Measurements from ENCODE around the gene NCCRP1. TPM values are rescaled to one million over a fixed set of nuclear protein-coding genes. Genes with fewer than 3 reads are reported as not detected.

Gene NCCRP1
- total and polyA plus RNA-seq, 10 donors: 0.12 to 1.7 (median 0.19) TPM; not detected in 5

DNA sequence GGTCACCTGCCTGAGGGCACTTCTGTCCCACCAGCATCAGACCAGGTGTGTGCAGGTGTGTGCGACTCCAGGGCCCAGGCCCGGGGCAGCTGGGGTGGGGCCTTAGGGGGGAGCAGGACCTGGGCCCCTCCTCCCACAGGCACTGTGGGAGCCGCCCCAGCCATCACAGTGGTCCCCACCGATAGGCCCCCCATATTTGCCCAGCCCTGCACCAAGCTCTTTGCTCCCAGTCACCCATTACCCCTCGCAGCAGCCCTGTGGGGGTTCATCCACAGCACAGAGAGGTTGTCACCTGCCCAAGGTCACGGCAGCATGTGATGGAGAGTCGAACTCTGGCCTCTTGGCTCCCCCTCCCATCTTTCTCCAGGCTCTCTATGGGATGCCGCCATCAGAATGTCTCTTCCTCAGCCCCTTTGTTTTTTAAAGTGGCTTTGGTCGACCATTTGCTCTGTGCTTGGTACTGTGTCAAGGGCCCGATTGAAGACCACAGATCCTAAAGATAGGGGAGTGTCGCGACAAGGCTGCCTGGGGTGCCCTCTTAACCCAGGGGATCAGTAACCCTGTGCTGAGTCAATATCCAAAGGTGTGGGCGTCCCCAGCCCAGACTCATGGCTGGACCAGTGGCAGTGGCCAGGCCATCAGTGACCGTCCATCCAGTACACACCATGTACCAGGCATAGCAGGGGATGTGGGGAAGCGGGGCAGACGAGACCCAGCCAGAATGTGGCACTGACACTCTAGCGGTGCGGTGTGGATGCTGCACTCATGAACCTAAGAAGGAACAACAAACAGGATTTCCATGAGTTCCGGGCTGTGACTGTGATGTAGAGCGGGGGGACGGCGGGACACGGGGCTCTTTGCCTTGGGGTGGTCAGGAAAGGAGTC, 28.3 kb upstream of the NCCRP1 start:
- Histone ChIP-seq H3K27me3 (replicated peaks in 1 of 7) (no peaks in the 10 kb centered on the region), H3K4me3 (no peak overlapping the region), H3K36me3 (peaks cover 0 to 57% (median 29%) of the 10 kb centered on the region in 6 donors), H3K27ac (no peak overlapping the region), H3K4me1 (peaks cover 0 to 22% (median 14%) of the 10 kb centered on the region in 6 donors), H3K9me3 (no peaks in the 10 kb centered on the region)
- no peak for DNase-seq
- intact Hi-C loops (cut with DNase I; ENCODE audit: low total_unique reads): no loop called here
- TF ChIP-seq POLR2A (IDR thresholded peaks at IDR 0.05) (no peak), POLR2AphosphoS5 (IDR thresholded peaks at IDR 0.05) (no peak)
- TF ChIP-seq, protein P1, sequence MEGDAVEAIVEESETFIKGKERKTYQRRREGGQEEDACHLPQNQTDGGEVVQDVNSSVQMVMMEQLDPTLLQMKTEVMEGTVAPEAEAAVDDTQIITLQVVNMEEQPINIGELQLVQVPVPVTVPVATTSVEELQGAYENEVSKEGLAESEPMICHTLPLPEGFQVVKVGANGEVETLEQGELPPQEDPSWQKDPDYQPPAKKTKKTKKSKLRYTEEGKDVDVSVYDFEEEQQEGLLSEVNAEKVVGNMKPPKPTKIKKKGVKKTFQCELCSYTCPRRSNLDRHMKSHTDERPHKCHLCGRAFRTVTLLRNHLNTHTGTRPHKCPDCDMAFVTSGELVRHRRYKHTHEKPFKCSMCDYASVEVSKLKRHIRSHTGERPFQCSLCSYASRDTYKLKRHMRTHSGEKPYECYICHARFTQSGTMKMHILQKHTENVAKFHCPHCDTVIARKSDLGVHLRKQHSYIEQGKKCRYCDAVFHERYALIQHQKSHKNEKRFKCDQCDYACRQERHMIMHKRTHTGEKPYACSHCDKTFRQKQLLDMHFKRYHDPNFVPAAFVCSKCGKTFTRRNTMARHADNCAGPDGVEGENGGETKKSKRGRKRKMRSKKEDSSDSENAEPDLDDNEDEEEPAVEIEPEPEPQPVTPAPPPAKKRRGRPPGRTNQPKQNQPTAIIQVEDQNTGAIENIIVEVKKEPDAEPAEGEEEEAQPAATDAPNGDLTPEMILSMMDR (IDR thresholded peaks at IDR 0.05 in 8 of 11, conservative IDR thresholded peaks at IDR 0.05 in 3 of 11): no peak
- 86 to 95% (median 92%) methylated on average over 20 to 23 of the region's 23 CpGs for WGBS, 5 donors

DNA sequence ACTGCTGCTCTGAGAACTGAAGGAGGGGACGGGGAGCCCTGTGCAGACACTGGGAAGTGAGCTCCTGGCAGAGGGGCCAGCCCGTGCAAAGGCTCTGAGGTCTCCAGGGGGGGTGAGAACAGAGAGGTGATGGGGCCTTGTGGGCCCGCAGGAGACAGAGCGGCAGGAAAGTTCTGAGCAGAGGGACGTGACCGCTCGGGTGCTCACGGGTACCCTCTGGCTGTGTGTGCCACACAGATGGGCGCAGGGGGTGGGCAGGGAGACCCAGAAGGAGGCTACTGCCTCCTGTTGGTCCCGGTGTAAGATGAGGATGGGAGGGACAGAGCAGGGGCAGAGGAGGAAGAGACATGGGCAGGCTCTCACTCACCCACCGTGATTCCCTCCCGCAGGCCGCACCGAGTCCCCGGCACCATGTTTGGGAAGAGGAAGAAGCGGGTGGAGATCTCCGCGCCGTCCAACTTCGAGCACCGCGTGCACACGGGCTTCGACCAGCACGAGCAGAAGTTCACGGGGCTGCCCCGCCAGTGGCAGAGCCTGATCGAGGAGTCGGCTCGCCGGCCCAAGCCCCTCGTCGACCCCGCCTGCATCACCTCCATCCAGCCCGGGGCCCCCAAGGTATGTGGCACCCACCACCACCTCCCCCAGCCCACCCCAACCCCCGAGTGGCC, 27.5 kb upstream of the NCCRP1 start:
- no peak overlapping the region for H3K4me3 ChIP-seq
- no peak for TF ChIP-seq POLR2AphosphoS5 (IDR thresholded peaks at IDR 0.05)
- TF ChIP-seq, protein P1 (IDR thresholded peaks at IDR 0.05 in 8 of 11, conservative IDR thresholded peaks at IDR 0.05 in 3 of 11): no peak
- no peak for TF ChIP-seq POLR2A (IDR thresholded peaks at IDR 0.05)
- H3K27me3 ChIP-seq (replicated peaks in 1 of 7): no peaks in the 10 kb centered on the region
- no peak for DNase-seq
- H3K9me3 ChIP-seq: no peaks in the 10 kb centered on the region
- no peak overlapping the region for H3K27ac ChIP-seq
- WGBS, 5 donors: 89 to 96% (median 92%) methylated on average over 24 to 36 of the region's 36 CpGs
- peaks cover 0 to 22% (median 14%) of the 10 kb centered on the region in 6 donors for H3K4me1 ChIP-seq
- intact Hi-C loops (cut with DNase I; ENCODE audit: low total_unique reads): no loop called here
- H3K36me3 ChIP-seq: peaks cover 0 to 65% (median 37%) of the 10 kb centered on the region in 6 donors

DNA sequence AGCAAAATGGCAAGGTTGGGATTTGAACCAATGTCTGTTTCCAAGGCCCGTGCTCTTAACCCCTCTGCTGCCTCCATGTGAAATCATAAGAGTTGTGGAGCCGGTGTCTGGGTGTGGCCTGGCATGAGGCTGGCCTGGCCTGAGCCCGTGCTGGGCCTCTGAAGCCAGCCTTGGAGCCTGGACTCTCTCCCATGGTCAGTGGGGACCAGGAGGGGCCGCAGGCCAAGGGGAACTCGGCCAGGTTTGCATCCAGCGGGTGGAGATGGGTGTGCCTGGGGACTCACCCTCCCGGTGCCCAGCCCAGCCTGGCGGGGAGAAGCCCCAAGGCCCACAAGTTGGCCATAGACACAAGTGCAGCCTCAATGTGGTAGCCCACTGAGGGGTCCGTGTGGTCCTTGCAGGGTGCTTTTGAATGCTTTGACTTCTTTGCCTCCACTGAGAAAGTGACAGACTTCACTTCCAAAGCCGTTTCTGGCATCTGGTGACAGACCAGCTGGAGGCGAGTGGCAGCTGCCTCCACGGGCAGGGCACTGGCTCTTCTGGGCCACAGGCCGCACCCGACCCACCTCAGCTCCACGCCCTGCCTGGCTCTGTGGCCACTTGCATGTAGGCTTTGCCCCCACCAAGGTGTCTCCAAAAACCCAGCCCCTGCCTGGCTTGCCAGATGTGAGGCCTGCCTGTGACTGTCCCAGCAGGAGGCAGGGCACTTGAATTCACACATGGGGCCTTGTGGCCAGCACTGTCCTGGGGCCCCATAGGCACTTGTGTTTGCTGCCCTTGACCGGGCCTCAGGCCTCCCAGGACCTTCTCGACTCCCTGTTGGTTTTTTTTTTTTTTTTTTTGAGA, 26.2 kb upstream of the NCCRP1 start:
- Histone ChIP-seq H3K36me3 (peaks cover 0 to 78% (median 50%) of the 10 kb centered on the region in 6 donors), H3K27ac (no peak overlapping the region), H3K9me3 (no peaks in the 10 kb centered on the region), H3K4me3 (no peak overlapping the region), H3K27me3 (replicated peaks in 1 of 7) (no peaks in the 10 kb centered on the region), H3K4me1 (peaks cover 0 to 19% (median 13%) of the 10 kb centered on the region in 6 donors)
- DNase-seq: no peak
- intact Hi-C loops (cut with DNase I; ENCODE audit: low total_unique reads): no loop called here
- TF ChIP-seq, protein P1 (IDR thresholded peaks at IDR 0.05 in 8 of 11, conservative IDR thresholded peaks at IDR 0.05 in 3 of 11): no peak
- TF ChIP-seq POLR2A (IDR thresholded peaks at IDR 0.05) (no peak), POLR2AphosphoS5 (IDR thresholded peaks at IDR 0.05) (no peak)
- 80 to 91% (median 87%) methylated on average over 8 to 17 of the region's 17 CpGs for WGBS, 5 donors
